Glutamatergic neuron (in vitro differentiated cells): ENCODE data around the gene TNFRSF11A. TPM values are rescaled to one million over a fixed set of nuclear protein-coding genes. Genes with fewer than 3 reads are reported as not detected.

Experiments
- DNase-seq: peaks from one replicate; pipeline ENCODE4 v3.0.0; 2022
- H3K27ac Mint-ChIP-seq: one replicate; pipeline ENCODE4 v1.8.0; 2020; ENCODE audit warnings: mild to moderate bottlenecking, mixed read lengths, inconsistent platforms; ENCODE audit not compliant: unreplicated experiment
- H3K27me3 Mint-ChIP-seq: one replicate; pipeline ENCODE4 v1.8.0; 2020; ENCODE audit warnings: mild to moderate bottlenecking, moderate library complexity, mixed read lengths, inconsistent platforms; ENCODE audit not compliant: unreplicated experiment
- H3K36me3 Mint-ChIP-seq: one replicate; pipeline ENCODE4 v1.8.0; 2020; ENCODE audit warnings: mild to moderate bottlenecking, mixed read lengths, inconsistent platforms; ENCODE audit not compliant: unreplicated experiment
- H3K4me1 Mint-ChIP-seq: one replicate; pipeline ENCODE4 v1.8.0; 2020; ENCODE audit warnings: mild to moderate bottlenecking, low read depth, mixed read lengths, inconsistent platforms; ENCODE audit not compliant: unreplicated experiment
- H3K4me3 Mint-ChIP-seq: one replicate; pipeline ENCODE4 v1.8.0; 2020; ENCODE audit warnings: mild to moderate bottlenecking, mixed read lengths, inconsistent platforms; ENCODE audit not compliant: unreplicated experiment
- H3K9me3 Mint-ChIP-seq: one replicate; pipeline ENCODE4 v1.8.0; 2020; ENCODE audit warnings: mild to moderate bottlenecking, moderate library complexity, mixed read lengths, inconsistent platforms; ENCODE audit not compliant: unreplicated experiment
- CTCF ChIP-seq: fragments of 200-600 bp; sonication (generic); IDR thresholded peaks from one replicate; pipeline ENCODE4 v1.5.0; 2021; ENCODE audit not compliant: partially characterized antibody, unreplicated experiment
- total RNA-seq: library from RNA; stranded (reverse); fragmentation: NEBNext Ultra II Directional; extraction: Animal tissue kit (Norgen Biotek cat#: 25700); gene quantifications from one replicate; pipeline ENCODE4 v1.2.1, GENCODE V29; 2021; ENCODE audit not compliant: unreplicated experiment

TNFRSF11A gene
- total RNA-seq, 1 donor from 2014 or later = 1.2 TPM

DNA sequence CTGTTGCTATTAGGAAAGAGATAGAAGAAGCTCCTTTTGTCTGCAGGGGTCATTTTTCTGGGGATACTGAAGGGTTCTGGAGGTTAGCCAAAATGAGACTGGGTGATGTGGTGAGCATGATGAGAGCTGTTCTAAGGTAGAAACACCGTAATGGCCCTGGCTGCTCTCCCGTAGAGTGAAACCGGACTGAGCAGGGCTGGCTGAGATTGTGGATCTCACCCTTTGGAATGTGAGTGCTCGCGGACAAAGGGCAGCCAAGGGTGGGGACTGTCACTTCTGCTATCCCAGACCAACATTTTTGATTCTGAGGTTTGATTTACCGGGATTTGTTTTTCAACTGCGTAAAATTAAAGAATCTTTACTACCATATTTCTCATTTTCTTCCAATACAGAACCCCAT is 36.2 kb downstream of the TNFRSF11A start:
- Mint-ChIP-seq H3K9me3 (no peaks in the 10 kb centered on the region), H3K36me3 (no peaks in the 10 kb centered on the region), H3K27me3 (peaks cover 2% of the 10 kb centered on the region), H3K4me3 (no peak overlapping the region), H3K27ac (no peak overlapping the region), H3K4me1 (no peaks in the 10 kb centered on the region)
- TF ChIP-seq CTCF = no peak
- no peak for DNase-seq

DNA sequence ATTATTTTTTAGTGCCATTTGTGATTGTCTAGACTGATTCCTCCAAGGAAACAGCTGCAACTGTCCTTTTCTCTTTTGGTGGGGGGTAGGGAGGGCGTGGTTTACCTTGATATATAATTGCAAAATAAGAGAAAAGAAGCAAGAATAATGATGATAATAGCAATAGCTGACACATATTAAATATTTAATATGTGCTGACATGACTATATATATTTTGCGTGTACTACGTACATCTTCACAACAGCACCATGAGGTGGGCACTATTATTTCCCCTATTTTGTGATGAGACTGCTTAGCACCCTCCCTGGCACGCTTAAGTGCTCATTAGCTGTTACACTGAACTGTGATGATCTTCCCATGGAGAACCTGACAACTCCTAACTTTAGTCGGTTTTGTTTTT is 39.4 kb downstream of the TNFRSF11A start:
- TF ChIP-seq CTCF = no peak
- H3K27me3 Mint-ChIP-seq = no peaks in the 10 kb centered on the region

DNA sequence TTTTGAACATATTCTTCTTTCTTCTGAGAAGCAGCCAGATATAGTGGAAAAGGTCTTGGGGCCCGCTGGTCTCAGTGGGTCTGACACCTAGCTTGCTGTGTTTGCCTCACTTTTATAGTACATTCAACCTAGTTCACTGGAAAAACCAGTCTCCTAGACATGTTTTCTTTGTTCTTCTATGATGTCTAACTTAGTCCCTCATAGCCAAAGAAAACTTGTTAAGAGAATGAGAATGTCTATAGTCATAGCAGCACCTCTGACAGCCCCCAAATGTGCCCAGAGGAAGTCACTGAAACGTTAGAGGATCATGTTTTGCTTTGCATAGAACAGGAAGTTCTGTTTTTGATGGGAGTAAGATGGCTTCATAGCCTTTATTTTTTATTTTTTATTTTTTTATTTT is 40.3 kb downstream of the TNFRSF11A start:
- no peaks in the 10 kb centered on the region for H3K27me3 Mint-ChIP-seq
- no peak for TF ChIP-seq CTCF
- DNase-seq = no peak
- no peak overlapping the region for H3K27ac Mint-ChIP-seq
- H3K36me3 Mint-ChIP-seq = no peaks in the 10 kb centered on the region
- no peak overlapping the region for H3K4me3 Mint-ChIP-seq
- no peaks in the 10 kb centered on the region for H3K4me1 Mint-ChIP-seq
- H3K9me3 Mint-ChIP-seq = no peaks in the 10 kb centered on the region

More for the DNA sequence above, 39.4 kb downstream of the TNFRSF11A start:
- H3K27ac Mint-ChIP-seq = no peak overlapping the region
- no peak overlapping the region for H3K4me3 Mint-ChIP-seq
- no peak for DNase-seq
- no peaks in the 10 kb centered on the region for H3K9me3 Mint-ChIP-seq
- no peaks in the 10 kb centered on the region for H3K36me3 Mint-ChIP-seq
- no peaks in the 10 kb centered on the region for H3K4me1 Mint-ChIP-seq

DNA sequence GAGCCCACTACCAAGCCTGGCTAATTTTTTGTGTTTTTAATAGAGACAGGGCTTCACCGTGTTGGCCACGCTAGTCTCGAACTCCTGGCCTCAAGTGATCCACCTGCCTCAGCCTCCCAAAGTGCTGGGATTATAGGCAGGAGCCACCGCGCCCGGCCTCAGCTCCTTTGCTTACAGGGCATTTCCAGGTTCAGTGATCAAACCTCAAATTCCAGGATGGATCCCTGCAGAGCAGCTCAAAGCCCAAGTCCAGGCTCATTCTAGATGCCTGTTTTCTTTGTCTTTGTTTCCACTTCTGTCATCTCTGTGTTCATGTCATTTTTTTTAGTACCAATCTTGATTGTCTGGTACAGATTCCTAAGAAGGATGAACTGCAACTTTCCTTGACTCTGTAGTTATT is 41.9 kb downstream of the TNFRSF11A start:
- Mint-ChIP-seq H3K4me3 (no peak overlapping the region), H3K36me3 (no peaks in the 10 kb centered on the region), H3K9me3 (no peaks in the 10 kb centered on the region), H3K27ac (no peak overlapping the region), H3K4me1 (no peaks in the 10 kb centered on the region), H3K27me3 (no peaks in the 10 kb centered on the region)
- DNase-seq = no peak
- TF ChIP-seq CTCF = no peak

DNA sequence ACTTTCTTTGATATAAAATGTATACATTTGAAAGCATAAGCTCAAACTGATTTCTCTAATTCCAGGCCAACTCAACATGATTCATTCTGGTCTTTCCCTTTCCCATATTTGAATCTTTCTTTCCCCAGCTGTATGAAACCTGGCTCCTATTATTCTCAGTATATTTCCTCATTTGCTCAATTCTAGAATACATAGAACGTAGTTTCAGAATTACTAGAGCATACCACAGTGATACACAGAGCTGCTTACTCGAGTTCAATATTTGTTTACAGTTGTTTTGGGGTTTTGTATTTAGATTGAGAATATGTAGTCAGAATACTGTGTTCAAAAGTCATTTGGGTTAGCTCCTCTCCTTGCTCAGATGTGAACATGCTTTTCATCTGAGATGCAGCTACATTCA is 43.0 kb downstream of the TNFRSF11A start:
- no peaks in the 10 kb centered on the region for H3K27me3 Mint-ChIP-seq
- no peak overlapping the region for H3K27ac Mint-ChIP-seq
- no peaks in the 10 kb centered on the region for H3K36me3 Mint-ChIP-seq
- no peak overlapping the region for H3K4me3 Mint-ChIP-seq
- no peak for DNase-seq
- peaks cover 2% of the 10 kb centered on the region for H3K9me3 Mint-ChIP-seq
- no peaks in the 10 kb centered on the region for H3K4me1 Mint-ChIP-seq
- TF ChIP-seq CTCF = no peak
